SK-N-MC (cell line): ENCODE data around the gene KRT17.
"Not testable (repeated sequence)": the region's sequence is repeated elsewhere in the genome, so short reads cannot be mapped to it uniquely, and the experiment has no call there.

Experiments
- DNase-seq: peaks from one replicate; pipeline ENCODE4 v3.0.0-alpha.2; 2011; ENCODE audit warnings: low read depth, low spot score
- H3K27ac ChIP-seq: fragments of 200-600 bp; sonication (generic); 2 replicates; pipeline ENCODE4 v1.5.1; 2016; ENCODE audit warnings: mixed run types
- H3K36me3 ChIP-seq: fragments of 200-600 bp; sonication (generic); 2 replicates; pipeline ENCODE4 v1.6.1; 2017; ENCODE audit warnings: antibody characterized with exemption, low read length, mixed read lengths; ENCODE audit not compliant: insufficient read depth
- H3K4me3 ChIP-seq: fragments of 200-600 bp; sonication (generic); 2 replicates; pipeline ENCODE4 v1.5.1; 2016
- H3K9ac ChIP-seq: fragments of 200-600 bp; sonication (generic); 2 replicates; pipeline ENCODE4 v1.8.0; 2017; ENCODE audit warnings: mixed run types, mixed read lengths; ENCODE audit not compliant: insufficient read length
- H3K9me3 ChIP-seq: fragments of 200-600 bp; sonication (generic); 2 replicates; pipeline ENCODE4 v1.6.1; 2017; ENCODE audit warnings: low read depth, mild to moderate bottlenecking, antibody characterized with exemption, low read length, moderate library complexity, mixed read lengths
- EZH2 ChIP-seq: fragments of 200-600 bp; sonication (generic); IDR thresholded peaks from one replicate; pipeline ENCODE4 v1.6.1; 2017; ENCODE audit warnings: antibody characterized with exemption
- FOXP2 ChIP-seq: optimal IDR thresholded peaks from 2 replicates; pipeline ENCODE3; 2011; ENCODE audit warnings: mild to moderate bottlenecking, moderate library complexity; ENCODE audit not compliant: insufficient read depth; ENCODE audit errors: extremely low read length, control extremely low read depth
- POLR2AphosphoS5 ChIP-seq: IDR thresholded peaks from 2 replicates; pipeline ENCODE4 v1.6.1; 2012; ENCODE audit warnings: mild to moderate bottlenecking, low read depth, low read length, borderline replicate concordance

The KRT17 gene

DNA sequence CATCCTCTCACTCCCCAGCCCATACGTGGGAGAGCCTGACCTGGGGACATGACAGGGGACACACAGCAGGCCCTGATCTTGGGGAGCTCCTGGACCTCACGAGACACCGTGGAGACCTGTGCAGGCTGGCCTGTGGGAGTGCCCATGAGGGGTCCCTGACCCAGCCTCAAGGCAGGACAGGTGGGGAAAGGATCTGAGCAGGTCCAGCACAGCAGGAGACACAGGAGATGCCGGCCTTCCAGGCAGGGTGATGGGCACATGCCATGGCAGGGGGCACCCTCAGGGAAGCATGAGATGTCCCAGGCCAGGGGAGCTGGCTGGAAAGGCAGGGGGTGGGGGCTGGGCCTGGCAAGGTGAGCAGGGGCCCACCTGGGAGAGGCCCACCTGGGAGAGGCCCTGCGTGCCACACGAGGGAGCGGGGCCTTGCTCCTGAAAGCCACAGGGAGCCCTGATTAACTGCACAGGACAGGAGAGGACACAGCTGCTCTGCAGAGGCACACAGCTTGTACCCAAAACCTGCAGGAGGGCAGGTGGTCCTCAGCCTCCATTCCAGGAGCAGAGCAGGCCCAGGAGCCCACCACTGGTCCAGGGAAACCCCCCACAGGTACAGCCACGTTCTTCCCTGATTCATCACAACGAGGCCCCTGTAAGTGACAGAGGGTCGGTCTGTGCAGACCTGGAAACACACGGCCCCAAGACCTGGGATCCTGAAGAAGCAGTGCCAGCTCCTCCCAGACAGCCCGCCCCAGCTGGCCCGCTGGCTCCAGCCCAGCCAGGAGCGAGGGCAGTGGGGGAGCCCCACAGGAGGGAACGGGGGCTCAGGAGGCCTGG lies 26.6 kb upstream of the KRT17 start:
- Histone ChIP-seq H3K36me3 (no peaks in the 10 kb centered on the region), H3K9me3 (no peaks in the 10 kb centered on the region), H3K4me3 (no peak overlapping the region), H3K27ac (peak overlapping the region; percentile 89), H3K9ac (no peak overlapping the region)
- TF ChIP-seq FOXP2 (no peak), EZH2 (no peak)
- DNase-seq, result no peak

DNA sequence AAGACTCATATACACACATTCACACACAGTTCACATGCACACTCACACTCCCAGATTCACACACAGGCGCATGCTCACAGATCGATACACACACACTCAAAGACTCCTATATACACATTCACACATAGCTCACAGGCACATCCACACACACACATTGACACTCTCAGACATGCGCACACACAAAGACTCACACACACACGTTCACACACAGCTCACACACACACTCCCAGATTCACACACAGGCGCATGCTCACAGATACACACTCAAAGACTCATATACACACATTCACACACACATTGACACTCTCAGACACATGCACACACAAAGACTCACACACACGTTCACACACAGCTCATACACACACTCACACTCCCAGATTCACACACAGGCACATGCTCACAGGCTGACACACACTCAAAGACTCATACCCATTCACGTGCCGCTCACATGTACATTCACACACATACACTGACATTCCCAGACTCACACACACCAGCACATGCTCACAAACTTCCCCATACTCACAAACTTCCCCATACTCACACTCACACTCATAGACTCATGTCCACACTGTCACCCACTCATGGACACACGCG lies 25.6 kb upstream of the KRT17 start:
- peak overlapping the region; percentile 89 for H3K27ac ChIP-seq
- H3K36me3 ChIP-seq, result no peaks in the 10 kb centered on the region
- no peak for DNase-seq
- TF ChIP-seq POLR2AphosphoS5, result no peak
- no peak for TF ChIP-seq EZH2
- TF ChIP-seq FOXP2, result no peak
- no peak overlapping the region for H3K9ac ChIP-seq
- H3K4me3 ChIP-seq, result no peak overlapping the region
- no peaks in the 10 kb centered on the region for H3K9me3 ChIP-seq

DNA sequence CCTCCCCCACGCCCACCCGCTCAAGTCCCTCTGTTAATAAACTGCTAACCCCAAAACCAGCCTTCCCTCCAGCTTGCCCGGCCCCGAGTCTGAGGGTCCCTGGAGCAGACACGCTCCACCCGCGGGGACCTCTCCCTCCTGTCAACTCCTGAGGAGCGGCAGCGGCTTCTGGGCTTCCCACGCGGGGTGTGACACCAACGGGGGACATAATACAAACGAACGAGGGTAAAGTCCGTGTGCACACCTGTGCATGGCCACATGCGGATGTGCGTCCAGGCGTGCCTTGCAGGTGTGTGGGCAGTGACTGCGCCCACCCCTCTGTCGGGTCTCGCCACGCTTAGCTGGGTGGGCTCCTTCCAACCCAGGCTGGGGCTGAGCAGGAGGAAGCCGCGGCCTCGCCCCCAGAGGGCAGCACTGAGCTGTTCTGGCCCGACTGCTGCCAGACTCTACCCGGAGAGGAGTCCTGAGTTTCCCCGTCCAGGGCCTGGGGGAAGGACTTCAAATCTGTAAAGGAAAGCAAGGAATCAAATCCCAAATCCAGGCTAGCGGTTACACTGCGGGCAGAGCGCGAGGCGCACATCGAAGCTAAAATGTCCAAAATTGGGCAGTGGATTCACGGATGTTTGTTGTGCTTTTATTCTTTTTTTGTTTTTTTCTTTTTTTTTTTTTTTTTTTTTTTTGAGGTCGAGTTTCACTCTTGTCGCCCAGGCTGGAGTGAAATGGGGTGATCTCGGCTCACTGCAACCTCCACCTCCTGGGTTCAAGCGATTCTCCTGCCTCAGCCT lies 24.2 kb upstream of the KRT17 start:
- peak overlapping the region; percentile 61 for H3K4me3 ChIP-seq
- no peaks in the 10 kb centered on the region for H3K9me3 ChIP-seq
- peak overlapping the region; percentile 89 for H3K27ac ChIP-seq
- peak overlapping the region; percentile 60 for H3K9ac ChIP-seq
- H3K36me3 ChIP-seq, result no peaks in the 10 kb centered on the region
- no peak for TF ChIP-seq POLR2AphosphoS5
- TF ChIP-seq FOXP2, result peak; percentile 44
- TF ChIP-seq EZH2, result no peak
- DNase-seq, result no peak

DNA sequence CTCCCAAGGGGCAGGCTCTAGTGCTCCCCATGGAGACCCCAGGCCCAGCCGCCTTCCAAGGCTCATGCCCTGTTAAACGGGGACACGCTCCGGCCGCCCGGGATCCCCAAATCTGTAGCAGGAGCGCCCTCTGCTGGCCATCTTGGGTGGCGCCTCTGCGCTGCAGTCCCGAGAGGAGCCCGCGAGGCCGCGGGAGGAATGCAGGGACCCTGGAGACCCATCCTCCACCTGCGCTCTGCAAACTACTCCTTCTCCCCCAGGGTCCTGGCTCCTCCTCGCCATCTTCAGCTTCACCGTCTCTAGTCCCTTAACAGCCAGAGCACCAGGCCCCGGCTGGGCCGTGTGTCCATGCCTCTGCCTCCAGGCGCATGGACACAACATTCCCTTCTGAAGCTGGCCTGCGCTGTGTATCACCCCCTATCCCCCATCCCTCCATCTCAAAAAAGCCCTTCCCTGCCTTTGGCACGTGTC lies 23.6 kb upstream of the KRT17 start:
- H3K36me3 ChIP-seq, result no peaks in the 10 kb centered on the region
- H3K4me3 ChIP-seq, result peak overlapping the region; percentile 61
- H3K27ac ChIP-seq, result peak overlapping the region; percentile 89
- H3K9ac ChIP-seq, result no peak overlapping the region
- DNase-seq, result no peak
- TF ChIP-seq POLR2AphosphoS5, result 0 out of 2 replicates have a peak, but pooled peaks have one; percentile 30
- TF ChIP-seq EZH2, result no peak
- no peak for TF ChIP-seq FOXP2
- H3K9me3 ChIP-seq, result no peaks in the 10 kb centered on the region

DNA sequence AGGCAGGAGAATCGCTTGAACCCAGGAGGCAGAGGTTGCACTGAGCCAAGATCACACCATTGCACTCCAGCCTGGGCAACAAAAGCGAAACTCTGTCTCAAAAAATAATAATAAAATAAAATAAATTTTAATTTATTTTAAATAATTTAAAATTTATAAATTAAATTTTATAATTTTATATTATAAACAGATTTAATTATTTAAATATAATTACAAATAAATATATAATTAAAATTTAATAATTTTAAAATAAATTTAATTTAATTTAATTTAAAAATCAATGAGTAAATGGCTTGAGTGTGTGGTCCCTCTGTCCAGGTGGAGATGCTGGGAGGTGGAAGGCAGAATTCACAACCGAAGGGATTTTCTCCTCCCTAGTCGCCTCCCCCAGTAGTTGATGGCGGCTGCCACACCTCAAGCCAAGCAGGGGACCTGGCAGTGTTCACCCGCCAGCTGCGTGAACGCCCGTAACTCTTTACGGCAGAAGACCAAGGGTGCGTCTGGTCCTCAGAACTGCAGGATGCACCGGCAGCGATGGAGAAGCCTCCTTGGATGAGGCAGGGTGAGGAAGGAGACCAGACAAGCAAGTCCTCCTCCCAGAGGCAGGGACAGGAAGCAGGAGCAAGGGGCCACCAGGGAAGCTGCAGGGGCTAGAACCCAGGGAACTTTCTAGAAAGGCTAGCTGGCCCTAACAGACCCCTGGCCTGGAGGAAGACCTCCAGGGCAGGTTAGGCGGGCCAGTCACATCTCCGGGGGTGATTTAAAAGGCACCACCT lies 22.9 kb upstream of the KRT17 start:
- Histone ChIP-seq H3K4me3 (no peak overlapping the region), H3K9ac (no peak overlapping the region), H3K27ac (peak overlapping the region; percentile 55), H3K9me3 (no peaks in the 10 kb centered on the region), H3K36me3 (no peaks in the 10 kb centered on the region)
- no peak for DNase-seq
- TF ChIP-seq EZH2, result no peak
- no peak for TF ChIP-seq FOXP2
- TF ChIP-seq POLR2AphosphoS5, result no peak

DNA sequence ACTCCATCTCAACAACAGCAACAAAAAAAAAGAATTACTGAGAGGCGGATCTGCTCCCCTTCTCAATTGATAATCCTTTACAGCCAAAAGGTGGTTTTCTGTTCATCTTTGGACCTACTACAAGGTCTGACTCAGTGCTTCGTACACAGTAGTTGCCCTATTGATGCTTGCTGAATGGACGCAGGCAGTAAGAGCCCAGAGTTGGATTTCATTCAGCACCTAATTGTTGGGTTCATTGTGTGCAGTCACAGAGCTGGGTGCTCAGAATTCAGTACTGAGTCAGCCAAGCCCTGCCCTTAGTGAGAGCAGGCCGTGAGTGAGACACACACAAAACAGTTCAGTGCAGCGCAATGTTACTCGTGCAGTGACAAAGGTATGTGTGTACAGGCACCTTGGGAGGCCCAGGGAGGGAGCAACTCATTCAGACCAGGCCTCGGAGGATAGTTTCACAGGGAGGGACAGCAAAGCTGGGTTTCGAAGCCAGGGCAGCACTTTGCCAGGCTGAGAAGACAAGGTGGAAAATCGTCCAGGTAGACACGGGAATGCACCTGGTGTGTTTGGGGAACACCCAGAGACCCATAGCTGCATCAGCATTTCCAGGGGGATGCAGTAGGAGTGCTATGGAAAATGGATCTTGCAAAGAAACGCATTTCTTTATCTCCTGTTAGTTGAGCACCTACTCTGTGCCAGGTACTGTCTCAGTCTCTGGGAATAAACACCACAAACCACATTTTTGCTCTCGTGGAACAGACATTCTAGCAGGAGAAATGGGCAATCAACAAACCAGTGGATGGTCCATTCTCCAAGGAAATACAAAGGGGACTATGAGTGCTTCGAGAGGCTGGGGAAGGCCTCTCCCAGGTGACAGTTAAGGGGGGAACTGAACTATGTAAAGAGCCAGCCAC lies 18.1 kb upstream of the KRT17 start:
- Histone ChIP-seq H3K9ac (no peak overlapping the region), H3K36me3 (no peaks in the 10 kb centered on the region), H3K27ac (no peak overlapping the region), H3K4me3 (no peak overlapping the region), H3K9me3 (no peaks in the 10 kb centered on the region)
- TF ChIP-seq EZH2 (no peak), FOXP2 (no peak), POLR2AphosphoS5 (no peak)
- DNase-seq, result no peak

DNA sequence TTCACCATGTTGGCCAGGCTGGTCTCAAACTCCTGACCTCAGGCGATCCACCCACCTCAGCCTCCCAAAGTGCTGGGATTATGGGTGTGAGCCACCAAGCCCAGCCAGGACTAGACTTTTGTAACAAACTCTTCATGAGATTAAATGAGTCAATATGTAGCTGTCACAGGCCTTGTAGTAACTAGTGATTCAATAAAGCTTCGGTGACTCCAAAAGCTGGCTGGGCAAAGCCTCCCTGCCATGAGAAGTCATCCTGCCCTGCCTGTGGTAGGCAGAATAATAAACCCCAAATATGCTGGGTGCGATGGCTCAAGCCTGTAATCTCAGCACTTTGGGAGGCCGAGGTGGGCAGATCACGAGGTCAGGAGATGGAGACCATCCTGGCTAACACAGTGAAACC lies 16.2 kb upstream of the KRT17 start:
- H3K9ac ChIP-seq, DNase-seq, H3K9me3 ChIP-seq, H3K36me3 ChIP-seq, H3K4me3 ChIP-seq, H3K27ac ChIP-seq: not testable (repeated sequence)
